HG02840 (cell line): ENCODE data around the gene EPN2.

Experiments used
- ATAC-seq: cut with Tn5 transposase; IDR thresholded peaks from one replicate; pipeline ENCODE4 v1.9.1; 2021; ENCODE audit warnings: mild to moderate bottlenecking, moderate library complexity, moderate number of reproducible peaks; ENCODE audit not compliant: unreplicated experiment, low FRiP score

The EPN2 gene

DNA sequence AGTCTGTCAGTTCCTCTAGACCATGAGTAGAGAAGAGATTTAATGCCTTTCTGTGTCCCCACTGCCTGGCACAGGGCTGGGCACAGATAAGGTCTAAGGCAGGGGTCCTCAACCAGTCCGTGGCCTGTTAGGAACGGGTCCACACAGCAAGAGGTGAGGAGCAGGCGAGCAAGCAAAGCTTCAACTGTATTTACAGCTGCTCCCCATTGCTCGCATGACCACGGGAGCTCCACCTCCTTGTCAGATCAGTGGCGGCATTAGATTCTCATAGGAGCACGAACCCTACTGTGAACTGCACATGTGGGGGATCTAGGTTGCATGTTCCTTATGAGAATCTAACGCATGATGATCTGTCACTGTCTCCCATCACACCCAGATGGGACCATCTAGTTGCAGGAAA lies 123.6 kb downstream of the EPN2 start:
- no peak for ATAC-seq

DNA sequence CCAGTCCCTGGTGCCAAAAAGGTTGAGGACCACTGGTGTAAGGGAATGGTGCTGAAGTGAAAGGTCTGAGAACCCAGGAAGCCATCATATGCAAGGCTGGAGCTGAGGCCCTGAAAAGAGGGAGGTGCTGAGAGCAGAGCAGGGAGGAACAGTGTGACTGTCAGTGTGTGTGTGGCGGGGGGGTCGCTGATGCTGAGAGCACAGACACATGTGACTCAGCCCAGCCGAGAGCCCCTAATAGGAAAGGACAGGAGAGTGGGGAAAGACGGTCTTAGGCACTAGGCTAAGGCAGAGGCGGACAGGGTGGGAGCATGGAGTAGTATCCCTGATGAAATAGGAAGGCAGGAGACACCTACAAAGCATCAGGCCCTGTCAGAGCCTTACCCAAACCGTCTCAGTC lies 124.2 kb downstream of the EPN2 start:
- ATAC-seq = no peak

DNA sequence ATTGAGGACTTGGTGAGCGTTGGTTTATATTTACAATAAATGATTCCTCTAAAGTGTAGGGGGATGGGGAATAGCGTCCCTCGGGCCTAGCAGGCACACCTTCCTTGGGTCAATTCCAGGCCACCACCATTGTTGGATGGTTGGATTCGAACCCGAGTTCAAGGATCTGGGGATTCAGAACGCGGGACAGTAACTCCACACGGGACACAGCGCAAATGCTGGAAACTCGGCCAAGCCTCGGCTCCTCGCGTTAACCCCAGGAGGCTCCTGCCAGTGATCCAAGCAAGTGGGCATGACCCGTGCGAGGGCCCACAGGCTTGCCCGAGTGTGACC lies 124.7 kb downstream of the EPN2 start:
- ATAC-seq = no peak

DNA sequence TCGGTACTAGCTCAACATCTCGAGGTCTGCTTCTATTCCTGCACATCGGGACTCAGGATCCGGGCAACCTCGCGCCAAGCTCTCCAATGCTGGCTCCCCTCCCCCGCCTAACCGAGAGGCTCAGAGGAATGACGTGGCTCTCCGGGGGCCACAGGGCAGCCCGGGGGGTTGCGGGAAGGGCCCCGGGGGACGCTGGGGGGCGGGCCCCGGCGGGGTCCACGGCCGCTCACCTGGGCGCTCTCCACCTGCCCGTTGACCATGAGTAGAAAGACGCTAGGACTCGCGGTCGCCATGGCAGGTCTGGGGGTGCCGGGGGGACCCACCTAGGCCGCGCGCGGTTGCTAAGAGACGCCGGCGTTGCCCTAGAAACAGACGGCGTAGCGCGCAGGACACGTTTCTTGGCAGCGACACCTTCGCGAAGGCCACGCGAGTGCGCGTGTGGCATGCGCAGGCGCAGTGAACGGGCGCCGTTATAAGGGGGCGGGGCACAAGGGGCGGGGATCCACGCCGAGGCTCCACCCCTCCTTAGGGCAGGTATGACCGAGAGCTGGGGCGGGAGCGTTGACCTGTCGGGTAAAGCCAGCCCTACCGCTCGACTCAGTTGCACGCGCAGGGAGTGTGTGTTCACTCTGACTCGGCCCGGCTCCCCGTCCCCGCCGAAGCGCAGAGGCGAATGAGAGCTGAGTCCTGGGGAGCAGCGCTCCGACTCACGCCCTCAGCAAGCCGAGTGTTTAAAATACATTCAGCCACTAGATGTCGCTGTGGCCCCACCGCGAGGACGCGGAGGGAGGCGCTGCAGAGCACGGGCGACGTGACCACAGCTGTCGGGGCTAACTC lies 125.3 kb downstream of the EPN2 start, which contains the start of gene B9D1:
Gene B9D1, minus strand, starts transcription at position 447 of the 837 bp plus-strand sequence. Its CDS starts 154 bp downstream, at position 293.
- ATAC-seq = peak; percentile 78

DNA sequence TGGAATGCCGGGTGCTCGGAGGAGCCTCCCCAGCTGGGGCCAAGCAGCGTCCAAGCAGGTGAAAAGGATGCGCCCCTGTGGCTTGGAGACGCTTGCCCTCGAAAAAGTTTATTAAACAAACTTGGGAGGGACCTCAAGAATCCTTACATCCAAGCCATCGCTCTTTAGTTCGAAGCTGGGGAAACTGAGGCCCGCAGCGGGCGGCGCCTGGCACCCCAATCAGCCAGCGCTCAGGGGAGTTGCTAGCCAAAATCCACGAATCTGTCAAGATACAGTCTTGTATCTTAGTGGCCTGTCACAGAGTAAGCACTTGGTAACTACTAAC lies 125.9 kb downstream of the EPN2 start:
- no peak for ATAC-seq

DNA sequence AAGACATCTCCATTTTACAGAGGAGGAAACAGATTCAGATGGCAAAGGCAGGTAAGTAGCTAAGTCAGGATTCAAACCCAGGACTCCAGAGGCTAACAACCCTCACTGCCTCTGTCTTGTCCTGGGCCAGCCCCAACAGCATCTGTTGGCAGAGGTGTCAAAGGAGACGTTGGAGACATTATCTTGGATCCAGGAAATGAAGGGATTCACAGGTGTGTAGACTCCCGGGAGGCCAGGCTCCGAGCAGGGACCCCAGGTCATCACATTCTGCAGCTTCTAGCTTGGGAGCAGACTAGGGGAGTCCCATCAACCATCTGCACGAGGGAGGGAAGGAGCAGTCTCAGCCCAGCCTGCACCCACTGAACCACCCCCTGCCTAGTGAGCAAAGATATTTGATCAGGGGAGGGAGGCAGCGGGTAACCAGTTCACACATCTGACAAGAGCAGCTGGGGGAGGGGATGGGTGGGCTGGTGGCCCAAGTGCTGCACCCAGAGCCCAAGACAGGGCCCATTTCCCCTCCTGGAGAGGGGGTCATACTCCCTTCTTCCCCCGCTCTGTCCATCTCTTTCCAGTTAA lies 126.4 kb downstream of the EPN2 start:
- ATAC-seq = no peak

DNA sequence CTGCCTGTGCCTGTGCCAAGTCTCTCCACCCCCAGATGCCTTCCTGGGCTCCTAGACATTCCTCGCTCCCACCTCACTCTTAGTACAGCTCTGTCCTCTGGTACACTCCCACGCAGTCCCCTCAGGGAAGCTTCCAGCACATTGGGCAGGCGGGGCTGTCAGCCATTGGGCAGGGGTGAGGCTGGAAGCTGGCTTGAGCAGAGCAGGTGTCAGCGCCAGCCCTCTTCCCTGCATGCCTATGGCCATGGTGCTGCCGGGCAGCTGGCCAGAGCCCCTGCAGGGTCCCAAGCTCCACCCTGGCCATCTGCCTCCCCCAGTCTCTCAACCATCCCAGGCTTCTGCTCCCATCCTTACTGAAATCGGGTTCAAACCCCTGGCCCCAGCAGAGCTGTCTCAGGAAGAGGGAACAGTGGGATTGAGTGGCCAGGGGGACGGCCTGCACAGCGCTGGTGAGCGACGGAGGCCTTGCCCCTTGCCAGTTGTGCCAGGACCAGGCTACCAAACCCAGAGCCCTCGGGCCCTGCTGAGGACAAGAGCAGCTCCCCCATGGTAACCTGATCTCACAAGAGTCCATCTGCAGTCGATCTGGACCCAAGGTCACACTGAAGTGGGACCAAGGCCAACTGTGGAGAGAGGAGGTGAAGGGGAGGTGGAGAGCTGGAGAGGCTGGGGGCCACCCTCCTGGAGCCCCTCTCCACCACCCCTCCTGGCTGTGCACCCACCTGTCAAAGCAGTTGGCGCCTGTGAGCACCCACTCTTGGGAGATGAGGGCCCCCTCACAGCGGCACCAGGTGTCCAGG lies 127.7 kb downstream of the EPN2 start:
- no peak for ATAC-seq

DNA sequence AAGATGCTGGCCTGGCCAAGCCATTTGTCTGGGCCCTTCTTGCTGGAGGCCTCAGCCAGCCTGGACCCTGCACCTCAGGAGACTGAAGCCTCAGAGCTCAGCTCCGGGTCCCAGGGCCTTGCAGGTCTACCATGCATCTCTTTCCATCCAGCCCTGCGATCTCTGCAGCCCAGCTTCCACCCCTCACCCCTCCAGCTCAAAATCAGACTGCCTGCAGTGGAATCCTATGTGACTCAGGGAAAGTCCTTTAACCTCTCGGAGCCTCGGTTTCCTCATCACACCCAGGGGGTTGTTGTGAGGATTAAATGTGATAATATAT lies 128.3 kb downstream of the EPN2 start:
- no peak for ATAC-seq

DNA sequence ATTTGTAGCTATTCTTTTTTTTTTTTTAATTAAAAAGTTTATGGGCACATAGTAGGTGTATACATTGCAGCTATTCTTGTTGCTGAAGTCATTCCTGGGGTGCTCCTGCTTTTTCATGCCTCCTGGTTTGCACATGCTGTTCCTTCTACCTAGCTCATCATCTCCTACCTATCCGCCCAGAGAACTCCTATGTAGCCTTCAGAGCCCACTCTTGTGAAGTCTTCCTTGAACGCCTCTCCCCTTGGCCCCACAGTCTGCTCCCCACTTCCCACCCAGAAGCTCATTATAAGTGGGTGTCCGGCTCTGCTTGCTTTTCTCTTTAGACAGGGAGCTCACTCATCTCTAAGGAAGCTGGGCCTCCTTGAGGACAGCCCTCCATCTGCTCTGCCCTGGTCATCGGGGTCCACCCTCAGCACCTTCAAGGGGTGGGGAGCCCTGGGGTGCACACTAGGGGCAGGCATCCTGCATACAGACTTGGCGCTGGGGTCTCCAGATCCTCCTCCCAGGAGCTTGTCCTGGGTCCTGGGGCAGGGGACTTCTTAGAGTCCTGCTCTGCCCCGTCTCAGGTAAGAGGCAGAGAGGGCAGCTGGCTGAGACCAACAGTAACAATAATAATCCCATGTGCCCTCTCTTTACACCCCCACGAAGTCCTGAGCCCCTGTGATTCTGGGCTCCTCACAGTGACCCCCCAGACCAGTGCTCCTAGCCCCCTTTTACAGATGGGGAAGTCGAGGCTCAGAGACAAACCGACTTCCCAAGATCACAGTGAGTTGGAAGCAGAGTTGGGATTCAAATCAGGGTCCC lies 128.9 kb downstream of the EPN2 start:
- no peak for ATAC-seq

DNA sequence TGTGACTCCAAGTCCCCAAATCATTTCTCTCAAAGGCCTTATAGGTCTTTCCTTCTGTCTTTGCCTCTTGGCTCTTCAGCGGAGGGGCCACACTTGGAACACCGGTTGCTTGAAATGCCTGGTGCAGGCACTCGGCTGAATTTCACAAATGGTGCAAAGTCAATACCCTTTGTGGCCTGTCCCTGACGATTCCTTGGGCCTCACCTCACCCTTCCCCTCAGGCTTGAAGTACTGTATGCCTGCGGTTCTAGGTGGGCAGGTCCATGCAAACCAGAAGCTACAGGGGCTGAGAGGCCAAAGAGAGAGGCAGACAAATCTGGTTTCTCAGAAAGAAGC lies 129.4 kb downstream of the EPN2 start:
- ATAC-seq = no peak

DNA sequence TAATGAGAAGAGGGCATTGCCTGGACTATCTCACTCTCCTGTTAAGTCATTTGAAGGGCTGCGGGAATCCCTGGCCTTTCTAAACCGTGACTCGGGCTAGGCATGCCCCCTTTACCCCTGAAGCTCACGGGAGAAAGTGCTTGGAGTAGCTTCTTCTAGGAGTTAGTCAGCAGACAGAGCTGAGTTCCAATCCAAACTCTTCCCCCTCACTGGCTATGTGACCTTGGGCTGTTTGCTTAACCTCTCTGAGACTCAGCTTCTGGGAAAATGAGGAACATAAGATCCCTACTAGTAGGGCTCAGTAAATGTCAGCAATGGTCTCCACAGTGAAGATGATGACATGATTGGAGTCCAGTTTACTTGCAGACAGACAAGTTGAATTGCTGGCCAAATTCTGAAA lies 131.1 kb downstream of the EPN2 start:
- no peak for ATAC-seq

DNA sequence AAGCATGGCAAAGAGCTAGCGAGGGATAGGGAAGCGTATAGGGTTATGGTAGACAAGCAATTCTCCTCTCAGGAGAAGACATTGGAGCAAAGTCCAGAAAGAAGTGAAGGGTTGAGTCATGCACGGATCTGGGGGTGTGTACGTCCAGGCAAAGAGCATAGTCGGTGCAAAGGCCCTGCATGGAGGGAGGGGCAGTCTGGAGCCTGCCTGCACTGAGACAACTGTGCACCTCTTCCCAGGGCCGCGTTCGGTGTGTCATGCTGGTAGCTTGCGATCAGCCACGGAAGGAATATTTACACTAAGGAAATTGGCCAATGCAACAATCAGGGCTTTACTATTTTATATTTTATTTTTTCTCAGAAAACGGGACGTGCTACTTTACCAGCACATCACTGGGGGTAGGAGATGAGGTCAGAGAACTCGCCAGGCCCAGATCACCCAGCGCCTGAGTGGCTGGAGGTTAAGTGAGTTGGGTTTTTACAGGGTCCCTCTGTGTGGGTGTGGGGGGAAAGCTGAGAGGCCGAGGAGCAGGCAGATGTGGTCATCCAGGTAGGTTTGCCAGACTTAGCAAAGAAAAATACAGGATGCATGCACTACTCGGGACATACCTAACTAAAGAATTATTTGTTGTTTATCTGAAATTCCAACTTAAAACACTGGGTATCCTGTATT lies 132.1 kb downstream of the EPN2 start:
- ATAC-seq = no peak

DNA sequence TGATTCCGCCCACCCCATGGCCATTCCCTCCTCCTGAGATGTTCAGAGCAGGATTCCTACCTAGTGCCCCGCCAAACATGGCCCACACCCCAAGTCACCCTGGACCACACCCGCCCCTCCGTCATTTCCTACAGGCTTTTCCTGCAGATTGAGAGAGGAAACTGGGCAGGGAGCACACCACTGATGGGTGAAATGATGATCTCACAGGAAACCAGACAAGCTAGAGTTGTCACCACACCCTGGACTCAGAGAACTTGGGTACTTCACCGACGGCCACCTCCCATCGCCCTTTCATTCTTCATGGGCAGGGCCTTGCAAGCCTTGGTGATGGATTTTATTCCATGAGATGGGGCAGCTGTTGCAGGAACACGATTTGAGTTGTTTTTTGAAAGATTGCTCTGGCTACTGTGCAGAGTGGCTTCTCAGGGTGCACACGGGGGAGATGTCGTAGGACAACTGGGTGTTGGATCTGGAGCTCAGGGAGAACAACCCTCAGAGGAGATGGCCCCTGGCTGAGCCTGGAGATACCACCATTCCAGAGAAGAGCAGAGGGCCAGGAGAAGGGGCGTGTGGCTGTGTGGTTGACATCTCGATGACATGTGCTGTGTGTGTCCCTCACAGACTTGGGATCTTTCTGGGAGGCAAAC lies 132.8 kb downstream of the EPN2 start:
- no peak for ATAC-seq

DNA sequence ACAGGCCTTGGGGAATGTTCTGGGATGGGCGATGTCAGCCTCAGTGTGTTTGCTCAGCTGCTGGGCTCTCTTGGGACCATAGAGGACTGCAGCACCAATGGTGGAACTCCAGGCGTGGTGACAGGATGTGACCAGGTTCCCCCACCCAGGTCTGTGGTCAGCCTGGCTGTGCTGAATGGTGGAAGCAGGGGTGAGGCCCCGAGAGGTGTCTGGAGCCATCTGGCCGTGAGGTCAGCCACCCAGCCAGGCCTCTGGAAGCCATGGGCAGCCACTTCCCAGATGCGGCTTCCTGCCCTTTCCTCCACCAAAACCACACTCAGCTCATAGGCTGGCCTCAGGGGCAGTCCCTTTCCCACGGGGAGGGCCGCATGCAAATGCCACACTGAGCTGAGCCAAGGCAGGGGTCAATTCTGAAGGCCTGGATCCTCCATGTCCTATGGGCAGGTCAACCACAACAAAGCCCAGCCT lies 133.4 kb downstream of the EPN2 start:
- no peak for ATAC-seq

DNA sequence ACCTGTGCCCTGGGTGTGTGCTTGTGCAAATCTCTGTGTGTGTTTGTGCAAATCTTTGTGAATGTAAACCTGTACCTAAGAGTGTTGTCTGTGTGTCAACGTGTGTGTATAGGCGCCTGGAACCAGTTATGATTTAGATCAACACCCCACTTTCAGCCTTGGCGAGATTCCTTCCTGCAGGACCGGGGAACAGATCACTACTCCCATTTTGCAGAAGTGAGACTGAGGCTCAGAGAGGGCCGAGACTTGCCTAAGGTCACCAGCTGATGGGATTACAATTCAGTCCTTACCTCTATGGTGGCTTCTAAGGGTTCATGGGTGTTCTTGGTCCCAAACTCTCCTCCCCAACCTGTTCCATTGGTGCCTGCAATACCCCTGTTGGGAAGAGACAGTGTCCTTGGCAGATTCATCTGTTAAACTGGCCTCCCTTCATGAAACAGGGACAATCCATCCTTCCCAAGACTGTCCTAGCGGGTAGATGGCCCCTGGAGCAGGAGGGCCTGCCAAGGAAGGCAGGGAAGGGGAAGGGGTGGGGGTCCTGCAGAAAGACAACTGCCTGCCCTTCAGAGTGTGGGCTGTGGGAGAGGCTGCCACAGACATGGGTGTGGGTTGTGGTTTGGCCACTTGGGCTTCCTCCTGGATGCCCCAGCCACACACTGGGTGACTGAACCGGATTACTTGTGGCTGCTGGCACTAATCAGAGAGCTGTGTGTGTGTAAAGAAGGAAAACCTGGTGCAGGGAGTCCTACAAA lies 134.3 kb downstream of the EPN2 start:
- no peak for ATAC-seq

DNA sequence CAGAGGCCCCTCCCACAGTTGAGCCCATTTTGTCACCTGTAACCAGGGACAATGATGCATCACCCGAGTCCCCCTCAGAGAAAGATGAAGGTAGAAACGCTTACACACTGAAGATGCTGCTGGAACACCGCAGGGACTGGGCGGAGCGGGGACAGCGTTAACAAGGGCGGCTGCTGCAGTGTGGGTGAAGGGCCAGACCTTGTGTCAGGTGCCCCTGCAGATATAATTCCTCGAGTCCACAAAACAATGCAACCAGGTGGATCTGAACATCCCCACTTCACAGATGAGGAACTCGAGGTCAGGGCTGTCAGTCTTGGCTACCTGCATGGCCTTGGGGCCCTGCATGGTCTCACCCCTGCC lies 134.8 kb downstream of the EPN2 start:
- no peak for ATAC-seq

DNA sequence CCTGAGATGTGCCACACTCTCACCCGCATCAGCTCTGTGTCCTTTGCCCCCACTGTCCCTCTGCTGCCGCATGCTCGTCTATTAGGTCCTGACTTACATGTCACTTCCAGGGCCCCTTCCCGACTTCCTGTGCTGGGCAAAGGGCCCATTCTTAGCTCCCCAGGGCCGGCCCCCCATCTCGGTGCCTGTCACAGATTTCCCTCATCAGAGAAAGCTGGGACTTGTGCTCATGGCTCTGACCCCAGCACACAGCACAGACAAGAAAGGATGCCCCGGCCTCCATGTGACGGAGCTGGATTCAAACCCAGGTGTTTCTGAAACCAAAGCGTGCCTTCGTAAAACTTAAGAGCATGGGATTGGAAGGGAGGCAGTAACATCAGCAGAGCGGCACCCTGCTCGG lies 135.3 kb downstream of the EPN2 start:
- ATAC-seq = no peak

DNA sequence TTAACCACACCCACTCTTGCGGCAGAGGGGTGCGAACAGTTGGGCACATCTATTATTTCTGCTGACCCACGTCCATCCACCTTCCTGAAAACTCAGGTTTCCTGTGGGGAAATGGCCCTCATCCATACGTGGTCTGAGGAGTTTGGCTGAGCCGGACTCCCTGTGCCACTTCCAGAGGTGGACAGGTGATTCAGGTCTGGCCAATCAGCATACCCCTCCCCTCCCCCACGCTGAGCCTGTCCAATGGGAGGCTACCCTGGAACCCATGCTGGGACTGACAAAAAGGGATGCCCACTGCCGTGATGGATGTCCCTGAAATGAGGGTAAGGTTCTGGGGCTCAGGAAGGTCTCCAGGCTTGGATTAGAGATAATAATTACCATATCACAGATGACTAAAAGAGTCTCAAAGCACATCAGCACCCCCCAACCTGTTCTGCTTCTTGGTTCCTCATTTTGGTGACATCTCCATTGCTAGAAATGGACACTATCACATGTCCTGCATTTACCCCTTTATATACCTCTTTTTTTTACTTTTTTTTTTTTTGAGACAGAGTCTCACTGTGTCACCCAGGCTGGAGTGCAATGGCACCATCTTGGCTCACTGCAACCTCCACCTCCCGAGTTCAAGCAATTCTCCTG lies 135.8 kb downstream of the EPN2 start:
- ATAC-seq = no peak

DNA sequence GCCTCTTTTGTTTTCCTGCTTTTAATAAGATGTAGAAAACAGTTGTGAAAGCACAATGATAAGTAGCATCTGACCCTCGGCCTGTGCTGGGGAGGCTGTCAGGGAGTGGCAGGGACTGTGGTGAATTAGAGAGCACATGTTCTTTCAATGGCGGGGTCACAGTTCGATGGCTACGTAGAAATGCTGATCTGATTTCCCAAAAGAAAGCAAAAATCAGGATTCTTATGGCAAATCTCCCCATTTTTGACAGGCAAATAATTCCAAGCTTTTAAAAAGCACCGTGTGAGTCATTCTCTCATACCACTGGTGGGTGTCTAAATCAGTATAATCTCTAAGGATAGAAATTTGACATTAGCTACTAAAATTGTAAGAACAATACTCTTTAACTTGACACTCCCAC lies 137.0 kb downstream of the EPN2 start:
- no peak for ATAC-seq
